ENCODE data around the gene MTHFR. TPM values are rescaled to one million over a fixed set of nuclear protein-coding genes. Genes with fewer than 3 reads are reported as not detected.

MTHFR gene
- total and polyA plus RNA-seq, 2 of the 8 experiments (the other 6 are each of a cell fraction or from before 2014, with no cell fraction given), result 8.7 to 18.5 TPM

DNA sequence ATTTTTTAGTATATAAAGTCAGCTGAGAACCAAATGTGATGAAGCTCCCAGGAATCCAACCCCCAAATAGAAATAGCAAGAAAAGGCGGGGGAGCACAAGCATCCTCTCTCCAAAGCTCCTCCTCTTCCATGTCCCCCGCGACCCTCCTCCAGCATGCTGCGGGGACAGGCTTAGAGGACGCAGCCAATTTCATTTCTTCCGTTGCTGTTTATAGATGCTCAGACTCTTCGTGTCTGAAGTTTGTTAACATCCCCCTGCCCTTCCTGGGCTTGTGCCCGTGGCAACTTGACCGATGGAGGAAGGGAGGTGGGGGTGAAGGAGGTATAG, 42.6 kb upstream of the MTHFR start (continued):
- TF ChIP-seq, protein P1, sequence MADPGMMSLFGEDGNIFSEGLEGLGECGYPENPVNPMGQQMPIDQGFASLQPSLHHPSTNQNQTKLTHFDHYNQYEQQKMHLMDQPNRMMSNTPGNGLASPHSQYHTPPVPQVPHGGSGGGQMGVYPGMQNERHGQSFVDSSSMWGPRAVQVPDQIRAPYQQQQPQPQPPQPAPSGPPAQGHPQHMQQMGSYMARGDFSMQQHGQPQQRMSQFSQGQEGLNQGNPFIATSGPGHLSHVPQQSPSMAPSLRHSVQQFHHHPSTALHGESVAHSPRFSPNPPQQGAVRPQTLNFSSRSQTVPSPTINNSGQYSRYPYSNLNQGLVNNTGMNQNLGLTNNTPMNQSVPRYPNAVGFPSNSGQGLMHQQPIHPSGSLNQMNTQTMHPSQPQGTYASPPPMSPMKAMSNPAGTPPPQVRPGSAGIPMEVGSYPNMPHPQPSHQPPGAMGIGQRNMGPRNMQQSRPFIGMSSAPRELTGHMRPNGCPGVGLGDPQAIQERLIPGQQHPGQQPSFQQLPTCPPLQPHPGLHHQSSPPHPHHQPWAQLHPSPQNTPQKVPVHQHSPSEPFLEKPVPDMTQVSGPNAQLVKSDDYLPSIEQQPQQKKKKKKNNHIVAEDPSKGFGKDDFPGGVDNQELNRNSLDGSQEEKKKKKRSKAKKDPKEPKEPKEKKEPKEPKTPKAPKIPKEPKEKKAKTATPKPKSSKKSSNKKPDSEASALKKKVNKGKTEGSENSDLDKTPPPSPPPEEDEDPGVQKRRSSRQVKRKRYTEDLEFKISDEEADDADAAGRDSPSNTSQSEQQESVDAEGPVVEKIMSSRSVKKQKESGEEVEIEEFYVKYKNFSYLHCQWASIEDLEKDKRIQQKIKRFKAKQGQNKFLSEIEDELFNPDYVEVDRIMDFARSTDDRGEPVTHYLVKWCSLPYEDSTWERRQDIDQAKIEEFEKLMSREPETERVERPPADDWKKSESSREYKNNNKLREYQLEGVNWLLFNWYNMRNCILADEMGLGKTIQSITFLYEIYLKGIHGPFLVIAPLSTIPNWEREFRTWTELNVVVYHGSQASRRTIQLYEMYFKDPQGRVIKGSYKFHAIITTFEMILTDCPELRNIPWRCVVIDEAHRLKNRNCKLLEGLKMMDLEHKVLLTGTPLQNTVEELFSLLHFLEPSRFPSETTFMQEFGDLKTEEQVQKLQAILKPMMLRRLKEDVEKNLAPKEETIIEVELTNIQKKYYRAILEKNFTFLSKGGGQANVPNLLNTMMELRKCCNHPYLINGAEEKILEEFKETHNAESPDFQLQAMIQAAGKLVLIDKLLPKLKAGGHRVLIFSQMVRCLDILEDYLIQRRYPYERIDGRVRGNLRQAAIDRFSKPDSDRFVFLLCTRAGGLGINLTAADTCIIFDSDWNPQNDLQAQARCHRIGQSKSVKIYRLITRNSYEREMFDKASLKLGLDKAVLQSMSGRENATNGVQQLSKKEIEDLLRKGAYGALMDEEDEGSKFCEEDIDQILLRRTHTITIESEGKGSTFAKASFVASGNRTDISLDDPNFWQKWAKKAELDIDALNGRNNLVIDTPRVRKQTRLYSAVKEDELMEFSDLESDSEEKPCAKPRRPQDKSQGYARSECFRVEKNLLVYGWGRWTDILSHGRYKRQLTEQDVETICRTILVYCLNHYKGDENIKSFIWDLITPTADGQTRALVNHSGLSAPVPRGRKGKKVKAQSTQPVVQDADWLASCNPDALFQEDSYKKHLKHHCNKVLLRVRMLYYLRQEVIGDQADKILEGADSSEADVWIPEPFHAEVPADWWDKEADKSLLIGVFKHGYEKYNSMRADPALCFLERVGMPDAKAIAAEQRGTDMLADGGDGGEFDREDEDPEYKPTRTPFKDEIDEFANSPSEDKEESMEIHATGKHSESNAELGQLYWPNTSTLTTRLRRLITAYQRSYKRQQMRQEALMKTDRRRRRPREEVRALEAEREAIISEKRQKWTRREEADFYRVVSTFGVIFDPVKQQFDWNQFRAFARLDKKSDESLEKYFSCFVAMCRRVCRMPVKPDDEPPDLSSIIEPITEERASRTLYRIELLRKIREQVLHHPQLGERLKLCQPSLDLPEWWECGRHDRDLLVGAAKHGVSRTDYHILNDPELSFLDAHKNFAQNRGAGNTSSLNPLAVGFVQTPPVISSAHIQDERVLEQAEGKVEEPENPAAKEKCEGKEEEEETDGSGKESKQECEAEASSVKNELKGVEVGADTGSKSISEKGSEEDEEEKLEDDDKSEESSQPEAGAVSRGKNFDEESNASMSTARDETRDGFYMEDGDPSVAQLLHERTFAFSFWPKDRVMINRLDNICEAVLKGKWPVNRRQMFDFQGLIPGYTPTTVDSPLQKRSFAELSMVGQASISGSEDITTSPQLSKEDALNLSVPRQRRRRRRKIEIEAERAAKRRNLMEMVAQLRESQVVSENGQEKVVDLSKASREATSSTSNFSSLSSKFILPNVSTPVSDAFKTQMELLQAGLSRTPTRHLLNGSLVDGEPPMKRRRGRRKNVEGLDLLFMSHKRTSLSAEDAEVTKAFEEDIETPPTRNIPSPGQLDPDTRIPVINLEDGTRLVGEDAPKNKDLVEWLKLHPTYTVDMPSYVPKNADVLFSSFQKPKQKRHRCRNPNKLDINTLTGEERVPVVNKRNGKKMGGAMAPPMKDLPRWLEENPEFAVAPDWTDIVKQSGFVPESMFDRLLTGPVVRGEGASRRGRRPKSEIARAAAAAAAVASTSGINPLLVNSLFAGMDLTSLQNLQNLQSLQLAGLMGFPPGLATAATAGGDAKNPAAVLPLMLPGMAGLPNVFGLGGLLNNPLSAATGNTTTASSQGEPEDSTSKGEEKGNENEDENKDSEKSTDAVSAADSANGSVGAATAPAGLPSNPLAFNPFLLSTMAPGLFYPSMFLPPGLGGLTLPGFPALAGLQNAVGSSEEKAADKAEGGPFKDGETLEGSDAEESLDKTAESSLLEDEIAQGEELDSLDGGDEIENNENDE (IDR thresholded peaks at IDR 0.05; ENCODE audit: insufficient replicate concordance, low read length), result no peak
- TF ChIP-seq ASH2L (IDR thresholded peaks at IDR 0.05; ENCODE audit: low read length), result no peak
- no peak for TF ChIP-seq CREB1 (IDR thresholded peaks at IDR 0.05)
- TF ChIP-seq, protein P2, sequence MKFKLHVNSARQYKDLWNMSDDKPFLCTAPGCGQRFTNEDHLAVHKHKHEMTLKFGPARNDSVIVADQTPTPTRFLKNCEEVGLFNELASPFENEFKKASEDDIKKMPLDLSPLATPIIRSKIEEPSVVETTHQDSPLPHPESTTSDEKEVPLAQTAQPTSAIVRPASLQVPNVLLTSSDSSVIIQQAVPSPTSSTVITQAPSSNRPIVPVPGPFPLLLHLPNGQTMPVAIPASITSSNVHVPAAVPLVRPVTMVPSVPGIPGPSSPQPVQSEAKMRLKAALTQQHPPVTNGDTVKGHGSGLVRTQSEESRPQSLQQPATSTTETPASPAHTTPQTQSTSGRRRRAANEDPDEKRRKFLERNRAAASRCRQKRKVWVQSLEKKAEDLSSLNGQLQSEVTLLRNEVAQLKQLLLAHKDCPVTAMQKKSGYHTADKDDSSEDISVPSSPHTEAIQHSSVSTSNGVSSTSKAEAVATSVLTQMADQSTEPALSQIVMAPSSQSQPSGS (IDR thresholded peaks at IDR 0.05; ENCODE audit: low read length), result no peak
- TF ChIP-seq SUZ12 (IDR thresholded peaks at IDR 0.05; ENCODE audit: low read length), result no peak
- no peak for TF ChIP-seq BCL11A (IDR thresholded peaks at IDR 0.05; ENCODE audit: low read depth in 2 of 2, low read length in 2 of 2)
- TF ChIP-seq SAP30 (IDR thresholded peaks at IDR 0.05; ENCODE audit: insufficient read depth, insufficient replicate concordance, low read length), result no peak
- no peak for TF ChIP-seq TBP (IDR thresholded peaks at IDR 0.05; ENCODE audit: low read depth, low read length)
- TF ChIP-seq CBX5 (IDR thresholded peaks at IDR 0.05; ENCODE audit: low read depth, low read length), result no peak
- TF ChIP-seq, protein P3, sequence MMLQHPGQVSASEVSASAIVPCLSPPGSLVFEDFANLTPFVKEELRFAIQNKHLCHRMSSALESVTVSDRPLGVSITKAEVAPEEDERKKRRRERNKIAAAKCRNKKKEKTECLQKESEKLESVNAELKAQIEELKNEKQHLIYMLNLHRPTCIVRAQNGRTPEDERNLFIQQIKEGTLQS (IDR thresholded peaks at IDR 0.05; ENCODE audit: insufficient read depth, low read depth, low read length), result no peak

Measured in H1 (cell line).